A673 (cell line): ENCODE data around the gene NCOA3. TPM values are rescaled to one million over a fixed set of nuclear protein-coding genes. Genes with fewer than 3 reads are reported as not detected.

Source experiments
- BruUV-seq: library from RNA; stranded (reverse); fragments of 400-500 nt; replicated peaks from 2 replicates; lab custom pipeline; 2021; lab: Mats Ljungman, UMichigan
- CTCF ChIA-PET: fragments of 300-600 bp; sonication (Branson Sonifier 250); formaldehyde crosslinking; loops from one replicate; lab custom pipeline; 2022; ENCODE audit warnings: antibody characterized with exemption; lab: Charles Lee
- POLR2A ChIA-PET: fragments of 300-600 bp; sonication (Branson Sonifier 250); formaldehyde crosslinking; loops from one replicate; lab custom pipeline; 2022; ENCODE audit warnings: antibody characterized with exemption; ENCODE audit not compliant: low non-redundant PET; lab: Charles Lee
- DNase-seq: peaks from one replicate; pipeline ENCODE4 v3.0.0-alpha.2; 2015; ENCODE audit warnings: low spot score
- H3K27ac ChIP-seq: fragments of 200-600 bp; sonication (generic); 2 replicates; pipeline ENCODE4 v1.5.1; 2016; ENCODE audit warnings: mixed run types, low read depth, mild to moderate bottlenecking, mixed read lengths, antibody characterized with exemption, low read length; ENCODE audit not compliant: poor library complexity, severe bottlenecking
- H3K27me3 ChIP-seq: fragments of 200-600 bp; sonication (generic); replicated peaks from 2 replicates; pipeline ENCODE4 v1.6.1; 2017; ENCODE audit warnings: mixed run types, low read depth, mild to moderate bottlenecking, mixed read lengths, antibody characterized with exemption, low read length; ENCODE audit not compliant: insufficient read depth, poor library complexity
- H3K36me3 ChIP-seq: fragments of 200-600 bp; sonication (generic); 2 replicates; pipeline ENCODE4 v1.6.1; 2016; ENCODE audit warnings: mixed run types, mild to moderate bottlenecking, mixed read lengths, antibody characterized with exemption, low read length; ENCODE audit not compliant: insufficient read depth, poor library complexity, severe bottlenecking
- H3K4me1 ChIP-seq: fragments of 200-600 bp; sonication (generic); 2 replicates; pipeline ENCODE4 v1.6.1; 2017; ENCODE audit warnings: mixed run types, mild to moderate bottlenecking, mixed read lengths, antibody characterized with exemption, low read length; ENCODE audit not compliant: insufficient read depth, poor library complexity, severe bottlenecking
- H3K4me3 ChIP-seq: fragments of 200-600 bp; sonication (generic); 2 replicates; pipeline ENCODE4 v1.5.1; 2016; ENCODE audit warnings: low read depth, mixed run types, mild to moderate bottlenecking, mixed read lengths, low read length; ENCODE audit not compliant: poor library complexity, severe bottlenecking
- H3K9me3 ChIP-seq: fragments of 200-600 bp; sonication (generic); 2 replicates; pipeline ENCODE4 v1.6.1; 2016; ENCODE audit warnings: mixed run types, low read depth, mild to moderate bottlenecking, mixed read lengths, antibody characterized with exemption, low read length; ENCODE audit not compliant: poor library complexity, severe bottlenecking
- EZH2 ChIP-seq: fragments of 200-600 bp; sonication (generic); IDR thresholded peaks from 2 replicates; pipeline ENCODE4 v1.6.1; 2017; ENCODE audit warnings: borderline replicate concordance, low read depth, mild to moderate bottlenecking, mixed read lengths, antibody characterized with exemption, low read length; ENCODE audit not compliant: poor library complexity, severe bottlenecking
- intact Hi-C: fragments of 100-400 bp; cut with micrococcal nuclease; formaldehyde crosslinking; loops from one replicate; pipeline ENCODE4 v1.10.0; 2022; ENCODE audit not compliant: unreplicated experiment
- total RNA-seq: library from RNA; stranded (reverse); gene quantifications from 2 replicates; pipeline ENCODE4 v1.2.3, GENCODE V29; 2021
- TF ChIP-seq, protein P1 (sequence below): fragments of 300-800, 200-600 bp; sonication (generic); conservative IDR thresholded peaks from 2 replicates; pipeline ENCODE4 v1.5.1; 2017; ENCODE audit warnings: low read depth, mild to moderate bottlenecking, antibody characterized with exemption, low read length, moderate library complexity, mixed read lengths

NCOA3 gene
- total RNA-seq, 1 experiment from 2014 or later: 26.8 TPM

DNA sequence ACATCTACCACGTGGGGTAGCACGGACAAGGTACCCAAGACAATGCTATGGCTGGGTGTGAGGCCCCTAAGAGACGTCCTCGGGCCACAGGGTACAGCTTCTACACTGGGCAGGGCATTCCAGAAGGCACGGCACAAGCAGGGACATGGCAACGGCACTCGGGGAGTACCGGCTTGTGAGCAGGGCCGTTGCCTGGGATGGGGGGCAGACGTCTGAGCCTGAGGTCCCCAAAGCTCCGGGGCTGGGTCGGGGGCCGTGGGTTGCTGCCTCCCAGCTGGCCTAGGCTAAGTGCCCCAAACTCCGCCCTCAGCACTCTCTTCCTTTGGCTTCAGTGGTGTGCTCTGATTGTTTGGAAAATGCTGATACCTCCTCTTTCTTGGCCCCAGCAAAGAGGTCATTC, 173.0 kb downstream of the NCOA3 start:
- Histone ChIP-seq H3K27ac (no peak overlapping the region), H3K36me3 (no peaks in the 10 kb centered on the region), H3K27me3 (no peaks in the 10 kb centered on the region), H3K9me3 (no peaks in the 10 kb centered on the region), H3K4me3 (no peak overlapping the region), H3K4me1 (no peaks in the 10 kb centered on the region)
- TF ChIP-seq, protein P1, sequence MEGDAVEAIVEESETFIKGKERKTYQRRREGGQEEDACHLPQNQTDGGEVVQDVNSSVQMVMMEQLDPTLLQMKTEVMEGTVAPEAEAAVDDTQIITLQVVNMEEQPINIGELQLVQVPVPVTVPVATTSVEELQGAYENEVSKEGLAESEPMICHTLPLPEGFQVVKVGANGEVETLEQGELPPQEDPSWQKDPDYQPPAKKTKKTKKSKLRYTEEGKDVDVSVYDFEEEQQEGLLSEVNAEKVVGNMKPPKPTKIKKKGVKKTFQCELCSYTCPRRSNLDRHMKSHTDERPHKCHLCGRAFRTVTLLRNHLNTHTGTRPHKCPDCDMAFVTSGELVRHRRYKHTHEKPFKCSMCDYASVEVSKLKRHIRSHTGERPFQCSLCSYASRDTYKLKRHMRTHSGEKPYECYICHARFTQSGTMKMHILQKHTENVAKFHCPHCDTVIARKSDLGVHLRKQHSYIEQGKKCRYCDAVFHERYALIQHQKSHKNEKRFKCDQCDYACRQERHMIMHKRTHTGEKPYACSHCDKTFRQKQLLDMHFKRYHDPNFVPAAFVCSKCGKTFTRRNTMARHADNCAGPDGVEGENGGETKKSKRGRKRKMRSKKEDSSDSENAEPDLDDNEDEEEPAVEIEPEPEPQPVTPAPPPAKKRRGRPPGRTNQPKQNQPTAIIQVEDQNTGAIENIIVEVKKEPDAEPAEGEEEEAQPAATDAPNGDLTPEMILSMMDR: no peak
- TF ChIP-seq EZH2: no peak
- intact Hi-C loops: loop anchor here (5.0 to 10.0 kb wide), 2 partner anchors 620 to 948 kb away; no protein-coding TSS in a partner anchor
- BruUV-seq: no TSS peak
- DNase-seq: no peak
- POLR2A ChIA-PET: no interaction called here
- CTCF ChIA-PET: no interaction called here

DNA sequence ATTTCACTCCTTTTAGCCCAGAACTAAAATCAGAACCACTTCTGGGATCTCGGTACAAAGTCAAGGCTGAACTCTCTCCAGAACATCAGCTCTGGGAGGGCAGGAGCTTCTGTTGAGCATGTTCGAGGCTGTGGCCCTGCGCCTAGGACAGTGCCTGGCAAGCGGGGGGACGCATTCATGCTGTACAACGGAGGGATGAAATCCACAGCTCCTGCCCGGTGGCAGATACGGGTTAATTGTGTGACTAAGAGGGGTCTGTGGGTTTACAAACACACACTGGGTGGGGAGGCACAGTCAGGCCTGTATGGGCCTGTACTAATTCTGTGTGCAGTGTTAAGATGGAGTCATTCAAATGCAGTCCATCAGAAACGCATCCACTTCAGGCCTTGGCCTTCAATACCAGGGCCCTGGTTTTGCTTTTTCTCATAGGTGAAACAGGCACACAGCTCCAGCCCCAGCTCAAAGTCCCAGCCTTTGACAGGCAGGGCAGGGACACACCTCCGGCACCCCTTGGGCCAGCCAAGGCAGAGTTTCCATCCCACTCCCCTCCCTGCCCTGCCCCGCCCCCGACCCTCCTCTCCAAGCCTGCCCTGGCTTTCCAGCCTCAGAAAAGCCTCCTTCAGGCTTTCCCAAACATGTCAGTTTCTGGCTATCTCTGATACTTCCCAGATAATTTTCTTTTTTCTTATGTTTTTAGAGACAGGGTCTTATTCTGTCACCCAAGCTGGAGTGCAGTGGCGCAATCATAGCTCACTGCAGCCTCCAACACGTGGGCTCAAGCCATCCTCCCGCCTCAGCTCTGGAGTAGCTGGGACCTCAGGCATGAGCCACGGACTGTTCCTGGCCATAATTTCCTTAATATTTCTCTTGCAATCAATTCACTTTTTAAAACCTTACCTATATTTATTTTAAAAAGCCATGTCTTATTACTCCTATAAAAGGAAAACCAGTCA, 173.8 kb downstream of the NCOA3 start:
- H3K36me3 ChIP-seq: no peaks in the 10 kb centered on the region
- intact Hi-C loops: loop anchor here (5.0 to 10.0 kb wide), 2 partner anchors 619 to 947 kb away; no protein-coding TSS in a partner anchor
- CTCF ChIA-PET: no interaction called here
- no peak for DNase-seq
- H3K9me3 ChIP-seq: no peaks in the 10 kb centered on the region
- TF ChIP-seq EZH2: no peak
- TF ChIP-seq, protein P1: no peak
- no peak overlapping the region for H3K27ac ChIP-seq
- no peak overlapping the region for H3K4me3 ChIP-seq
- no peaks in the 10 kb centered on the region for H3K4me1 ChIP-seq
- BruUV-seq: no TSS peak
- H3K27me3 ChIP-seq: no peaks in the 10 kb centered on the region
- POLR2A ChIA-PET: no interaction called here

DNA sequence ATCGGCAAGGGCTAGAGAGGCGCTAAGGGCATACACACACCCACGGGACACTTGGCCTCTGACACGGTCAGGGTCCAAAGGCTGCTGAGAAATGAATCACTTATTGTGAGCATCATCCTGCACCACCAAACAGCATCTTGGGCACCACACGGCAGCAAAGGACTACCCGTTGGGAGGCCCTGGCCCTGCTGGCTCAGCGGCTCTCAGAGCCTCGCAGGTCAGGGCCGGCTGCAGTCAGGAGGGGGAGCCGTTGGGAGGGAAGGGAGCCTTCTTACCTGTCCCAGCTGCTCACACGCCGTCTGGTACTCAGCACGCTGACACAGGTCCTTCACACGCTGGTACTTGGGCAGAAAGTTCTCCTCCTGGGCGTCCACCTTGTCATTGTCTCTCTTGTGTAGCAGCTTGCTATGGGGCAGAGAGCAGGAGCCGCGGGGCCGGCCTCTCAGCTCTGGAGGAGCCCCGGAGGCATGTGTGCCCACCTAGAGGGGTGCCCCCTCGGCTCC, 174.6 kb downstream of the NCOA3 start:
- CTCF ChIA-PET: no interaction called here
- intact Hi-C loops: loop anchor here (5.0 to 10.0 kb wide), 2 partner anchors 619 to 946 kb away; no protein-coding TSS in a partner anchor
- no peaks in the 10 kb centered on the region for H3K36me3 ChIP-seq

More for the DNA sequence above, 174.6 kb downstream of the NCOA3 start:
- no peaks in the 10 kb centered on the region for H3K27me3 ChIP-seq
- no peak for TF ChIP-seq EZH2
- TF ChIP-seq, protein P1: no peak
- no peaks in the 10 kb centered on the region for H3K9me3 ChIP-seq
- no peaks in the 10 kb centered on the region for H3K4me1 ChIP-seq
- POLR2A ChIA-PET: no interaction called here
- H3K27ac ChIP-seq: no peak overlapping the region
- H3K4me3 ChIP-seq: no peak overlapping the region
- no TSS peak for BruUV-seq
- DNase-seq: no peak
